Stimulated activated CD8-positive, alpha-beta memory T cell treated with anti-CD3 and anti-CD28 coated beads, Interleukin-4, amount 100 ng/mL, for 4 hours (primary cell): ENCODE measurements around the gene TMEM147.

Experiments
- DNase-seq, 2 donors: peaks; one replicate each; pipeline ENCODE4 v3.0.0-alpha.2; 2020; ENCODE audit warnings: low read depth in 2 of 2, low spot score in 1 of 2

TMEM147 gene, protein sequence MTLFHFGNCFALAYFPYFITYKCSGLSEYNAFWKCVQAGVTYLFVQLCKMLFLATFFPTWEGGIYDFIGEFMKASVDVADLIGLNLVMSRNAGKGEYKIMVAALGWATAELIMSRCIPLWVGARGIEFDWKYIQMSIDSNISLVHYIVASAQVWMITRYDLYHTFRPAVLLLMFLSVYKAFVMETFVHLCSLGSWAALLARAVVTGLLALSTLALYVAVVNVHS

DNA sequence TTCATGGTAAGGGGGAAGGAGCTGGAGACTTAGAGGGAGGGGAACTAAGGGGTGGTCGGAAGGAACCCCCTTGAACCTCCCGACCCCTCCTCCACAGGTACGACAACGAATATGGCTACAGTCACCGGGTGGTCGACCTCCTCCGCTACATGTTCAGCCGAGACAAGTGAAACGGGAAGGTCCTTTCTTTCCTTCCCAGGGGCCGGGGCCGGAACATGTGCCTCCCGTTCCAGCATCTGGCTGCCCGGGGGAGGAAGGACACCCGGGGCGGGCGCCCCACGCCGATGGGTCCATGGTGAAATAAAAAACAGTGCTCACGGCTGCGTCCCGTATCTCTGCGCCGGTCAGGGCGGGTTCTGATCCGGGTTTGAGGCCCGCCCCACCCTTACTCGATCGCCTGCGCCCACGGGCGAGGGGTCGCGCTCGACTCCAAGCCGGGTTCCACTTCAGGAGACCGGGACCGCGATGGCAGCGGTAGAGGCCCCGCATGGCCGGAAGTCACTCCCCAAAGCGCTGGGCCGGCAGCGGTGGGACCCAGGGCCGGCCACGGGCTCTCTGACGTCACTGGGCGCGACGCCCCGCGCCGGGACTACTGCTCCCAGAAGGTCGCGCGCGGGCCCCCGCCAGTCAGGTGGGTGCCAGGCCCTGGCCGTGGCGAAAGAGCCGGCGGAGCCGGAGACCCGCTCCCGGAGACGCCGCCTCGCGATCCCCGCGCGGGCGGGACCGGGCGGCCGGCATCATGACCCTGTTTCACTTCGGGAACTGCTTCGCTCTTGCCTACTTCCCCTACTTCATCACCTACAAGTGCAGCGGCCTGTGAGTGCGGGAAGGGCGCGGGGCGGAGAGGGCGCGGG lies at the start of gene TMEM147:
Gene TMEM147 (plus strand): TSS at position 626 of the 854 bp plus-strand sequence. CDS start 114 bp downstream, at position 740.
- DNase-seq = peak; percentile 38 to 73

DNA sequence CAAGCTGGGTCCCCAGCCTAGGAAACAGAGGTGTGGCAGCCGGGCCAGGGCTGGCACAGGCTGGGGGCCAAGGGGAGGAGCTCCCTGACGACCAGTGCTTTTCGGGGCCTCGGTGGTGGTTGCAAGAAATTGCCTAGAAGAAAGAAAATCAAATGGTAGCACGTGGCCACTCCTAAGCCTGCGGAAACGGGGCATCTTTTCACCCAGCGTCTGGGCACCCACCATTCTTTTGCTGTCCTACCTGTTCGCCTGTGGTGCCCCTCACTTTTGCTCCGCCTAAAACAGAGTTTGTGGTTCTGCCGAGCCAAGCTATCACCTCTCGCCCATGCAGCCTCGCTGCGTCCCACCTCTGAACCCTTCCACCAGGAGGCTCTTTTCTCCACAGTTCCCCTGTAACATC lies 48.0 kb upstream of the TMEM147 start:
- DNase-seq = no peak

DNA sequence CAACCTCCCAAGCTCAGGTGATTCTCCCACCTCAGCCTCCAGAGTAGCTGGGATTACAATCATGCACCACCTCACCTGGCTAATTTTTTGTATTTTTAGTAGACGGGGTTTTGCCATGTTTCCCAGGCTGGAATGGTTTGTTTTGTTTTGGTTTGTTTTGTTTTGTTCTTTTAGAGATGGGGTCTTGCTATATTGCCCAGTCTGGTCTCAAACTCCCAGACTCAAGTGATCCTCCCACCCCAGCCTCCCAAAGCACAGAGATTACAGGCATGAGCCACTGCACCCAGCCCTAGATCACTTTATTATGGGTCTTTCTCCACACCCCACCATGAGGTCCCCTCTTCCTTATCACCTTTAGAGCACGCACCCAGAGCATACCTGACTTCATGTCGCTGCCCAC lies 47.2 kb upstream of the TMEM147 start:
- no peak for DNase-seq

DNA sequence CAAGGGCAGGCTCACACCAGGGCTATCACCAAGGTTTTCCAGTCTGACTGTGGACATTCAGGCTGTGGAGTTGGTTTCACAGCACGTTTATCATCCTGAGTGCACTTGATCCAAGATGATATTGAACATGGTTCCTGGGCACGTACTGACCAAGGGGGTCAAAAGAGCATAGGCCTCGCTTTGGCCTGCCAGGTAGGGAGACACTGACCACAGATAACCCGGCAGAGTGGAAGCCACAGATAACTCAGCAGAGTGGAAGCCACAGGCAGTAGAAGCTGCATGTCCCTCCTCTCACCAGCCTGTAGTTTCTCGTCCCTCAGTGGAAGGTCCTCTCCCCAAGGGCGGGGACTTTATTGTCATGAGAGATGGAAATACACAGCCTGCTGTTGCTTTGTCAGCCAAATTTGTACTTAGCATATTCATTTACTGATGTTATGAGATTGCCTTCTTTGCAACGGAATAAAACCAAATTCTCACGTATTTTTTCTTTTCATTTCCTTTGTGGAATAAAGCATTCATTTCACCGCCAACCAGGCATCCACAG lies 46.4 kb upstream of the TMEM147 start:
- no peak for DNase-seq

DNA sequence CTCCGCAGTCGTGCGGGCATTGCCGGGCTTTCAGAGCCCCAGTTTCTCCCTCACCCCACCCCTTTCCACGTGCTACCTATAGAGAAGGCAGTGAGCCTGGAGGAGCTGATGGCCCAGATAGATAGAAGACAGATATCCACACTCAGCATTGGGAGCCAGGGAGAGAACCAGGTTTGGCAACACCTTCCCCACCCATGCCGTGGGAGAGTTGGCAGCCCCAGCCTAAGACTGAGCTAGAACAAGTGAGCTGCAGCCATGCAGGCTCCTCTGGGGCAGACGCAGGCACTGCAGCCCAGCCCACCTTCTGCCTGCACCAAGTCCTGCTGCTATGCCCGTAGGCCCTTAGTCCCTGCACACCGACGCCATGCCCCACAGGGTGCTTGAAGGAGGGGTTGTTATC lies 44.8 kb upstream of the TMEM147 start:
- DNase-seq = no peak

DNA sequence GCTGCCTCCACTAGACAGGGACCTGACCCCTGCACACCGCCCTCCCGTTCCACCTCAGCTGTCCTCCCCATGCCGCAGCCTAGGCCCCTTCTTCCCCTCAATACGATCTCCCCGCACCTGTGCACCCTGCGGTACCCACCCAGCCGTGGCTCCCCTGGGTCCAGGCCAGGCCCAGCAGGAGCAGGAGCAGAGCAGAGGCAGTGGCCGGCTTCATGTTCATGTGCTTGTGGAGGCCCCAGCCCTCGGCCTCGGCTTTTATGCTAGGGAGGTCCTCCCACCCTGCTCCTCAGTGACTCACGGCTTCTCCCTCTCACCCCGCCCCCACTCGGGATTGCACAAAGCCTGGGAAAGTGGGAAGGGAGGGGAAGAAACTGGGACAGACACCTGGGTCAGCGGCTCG lies 43.7 kb upstream of the TMEM147 start:
- no peak for DNase-seq

DNA sequence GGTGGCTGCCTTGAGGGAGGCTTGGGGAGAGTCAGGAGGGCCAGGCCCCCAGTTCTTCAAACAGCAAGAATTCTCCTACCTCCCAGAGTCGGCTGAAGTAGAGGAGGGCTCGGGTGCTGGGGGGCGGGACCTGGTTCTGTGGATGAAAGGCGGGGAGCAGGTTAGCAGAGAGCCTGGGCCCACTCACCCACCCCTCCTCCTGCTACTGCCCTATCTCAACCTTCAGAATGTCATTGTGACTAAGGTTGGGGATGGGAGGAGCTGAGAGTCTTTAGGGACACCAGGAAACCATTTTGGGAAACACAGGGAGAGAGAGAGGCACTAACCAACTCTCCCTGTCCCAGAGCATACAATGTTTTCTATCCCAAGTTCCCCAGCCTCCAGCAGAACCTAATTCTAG lies 42.7 kb upstream of the TMEM147 start:
- no peak for DNase-seq

DNA sequence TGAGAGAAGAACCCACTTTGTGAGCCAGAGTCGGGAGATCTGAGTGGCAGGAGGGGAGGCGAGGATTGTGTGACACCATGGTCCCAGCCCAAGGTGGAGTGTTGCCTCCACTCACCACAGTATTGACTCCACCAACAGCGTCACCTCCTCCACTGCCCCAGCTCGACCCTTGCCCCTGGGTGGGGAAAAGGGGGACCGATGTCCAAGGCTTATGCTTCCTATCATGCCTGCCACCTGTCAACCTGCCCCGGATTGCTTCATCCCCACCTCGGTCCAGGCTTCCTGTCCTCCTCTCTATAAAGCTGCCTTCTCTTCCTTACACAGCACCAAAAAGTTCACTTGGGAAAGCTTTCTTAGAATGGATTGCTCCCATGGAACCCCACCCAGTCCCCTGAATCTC lies 39.4 kb upstream of the TMEM147 start:
- no peak for DNase-seq

DNA sequence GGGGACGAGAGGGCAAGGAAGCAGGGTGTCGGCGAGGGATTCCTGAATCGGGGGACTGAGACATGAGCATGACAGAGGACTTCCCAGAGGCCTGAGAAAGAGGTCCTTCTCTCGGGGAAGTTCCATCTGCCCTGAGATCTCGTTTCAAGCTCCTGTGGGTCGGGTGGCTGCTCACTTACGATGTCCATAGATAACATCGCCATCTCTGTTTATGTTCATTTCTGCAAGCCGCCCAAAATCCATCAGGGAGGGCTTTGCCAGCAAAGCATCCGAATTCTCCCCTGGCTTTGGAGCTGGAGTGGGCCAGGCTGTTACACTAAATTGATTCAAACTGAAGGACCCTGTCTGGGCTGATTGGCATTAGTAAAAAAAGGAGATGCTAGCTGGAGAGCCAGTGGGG lies 37.9 kb upstream of the TMEM147 start:
- DNase-seq = no peak

DNA sequence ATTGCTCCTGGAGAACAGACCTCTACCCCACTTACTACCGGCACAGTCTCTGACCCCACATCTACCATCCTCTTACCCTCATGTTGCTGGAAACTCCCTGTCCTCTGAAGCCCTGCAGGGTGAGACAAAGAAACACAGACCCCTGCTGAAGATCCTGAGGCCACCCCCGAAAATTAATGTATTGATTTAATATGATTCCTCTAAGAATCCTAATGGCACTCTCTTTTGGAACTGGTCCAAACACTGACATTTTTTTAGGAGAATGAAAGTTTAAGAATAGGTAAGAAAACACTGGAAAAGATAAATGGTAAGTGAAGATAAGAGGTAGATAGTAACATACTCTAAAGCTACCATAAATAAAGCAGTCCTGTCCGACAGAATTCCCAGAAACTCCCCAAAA lies 37.3 kb upstream of the TMEM147 start:
- DNase-seq = no peak

DNA sequence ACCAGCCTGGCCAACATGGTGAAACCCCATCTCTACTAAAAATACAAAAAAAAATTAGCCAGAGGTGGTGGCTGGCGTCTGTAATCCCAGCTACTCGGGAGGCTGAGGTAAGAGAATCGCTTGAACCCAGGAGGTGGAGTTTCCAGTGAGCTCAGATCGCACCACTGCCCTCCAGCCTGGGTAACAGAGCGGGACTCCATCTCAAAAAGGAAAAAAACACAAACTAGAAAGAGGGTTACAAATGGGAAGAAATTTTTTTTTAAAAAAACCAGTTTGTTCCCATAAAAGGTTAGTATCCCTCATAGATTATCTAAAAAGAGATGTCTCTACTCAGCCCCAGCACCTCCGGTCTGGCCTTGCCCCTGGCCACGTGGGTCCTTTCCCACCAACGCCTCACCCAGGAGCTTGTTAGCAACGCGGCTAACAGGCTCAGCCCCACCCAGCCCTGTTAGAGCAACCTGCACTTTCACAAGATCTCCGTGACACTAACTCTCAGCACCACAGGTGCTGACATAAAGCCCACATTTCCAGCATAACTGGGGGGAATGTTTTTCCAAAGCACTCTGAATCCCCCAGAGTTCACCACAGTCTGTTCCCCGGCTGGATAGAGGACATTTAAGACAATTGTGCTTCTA lies 36.3 kb upstream of the TMEM147 start:
- peak in 1 of 2 donors; percentile 19 for DNase-seq

DNA sequence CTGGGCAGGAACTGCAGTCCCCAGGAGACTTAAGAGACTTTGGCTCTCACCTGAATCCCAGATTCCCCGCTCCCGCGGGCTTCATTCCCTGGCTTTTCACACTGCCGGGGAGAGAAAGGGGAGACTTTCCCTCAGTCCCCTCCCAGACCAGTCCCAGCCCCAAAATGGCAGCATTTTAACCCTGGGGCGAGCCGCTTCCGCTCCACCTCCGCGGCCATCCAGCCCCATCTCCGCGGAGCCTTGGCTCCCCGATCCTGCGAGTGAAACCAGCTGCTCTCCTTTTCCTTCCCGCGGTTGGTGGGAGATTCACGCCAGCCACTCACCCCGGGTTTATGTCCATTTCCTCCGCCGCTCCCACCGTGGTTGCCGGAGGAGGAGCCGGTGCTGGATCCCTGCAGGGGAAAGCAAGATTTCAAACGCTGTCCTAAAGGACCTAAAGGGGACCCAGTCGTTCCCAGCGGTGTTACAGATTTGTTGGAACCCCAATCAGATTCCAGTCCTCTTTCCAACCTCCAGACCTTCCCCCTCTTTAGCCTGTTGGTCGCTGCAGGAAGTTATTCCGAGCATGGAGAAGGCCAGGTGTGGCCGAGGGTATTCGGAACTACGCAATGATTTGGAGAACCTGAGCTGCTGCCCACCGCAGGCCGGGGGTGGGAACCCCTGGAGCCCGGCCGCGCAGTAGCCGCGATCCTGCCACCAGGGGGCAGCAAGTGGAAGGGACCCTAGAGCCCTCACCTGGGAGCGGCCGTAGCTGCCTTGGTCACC lies 35.4 kb upstream of the TMEM147 start:
- peak; percentile 37 to 59 for DNase-seq

DNA sequence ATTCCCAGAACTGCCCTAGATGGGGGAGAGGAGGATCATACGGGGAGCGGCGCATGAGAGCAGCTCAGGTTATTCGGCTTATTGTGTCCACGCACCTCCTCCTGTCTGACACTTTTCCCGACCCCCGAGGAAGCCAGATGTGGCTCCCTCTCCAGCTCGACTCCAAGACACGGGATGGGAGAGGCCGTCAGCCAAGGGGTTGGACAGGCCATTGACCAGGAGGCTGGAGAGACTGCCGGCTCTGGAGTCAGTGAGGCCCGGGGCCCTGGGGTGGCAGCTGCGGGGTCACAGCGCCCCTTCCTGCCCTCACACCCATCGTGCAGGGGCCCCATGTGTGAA lies 34.8 kb upstream of the TMEM147 start:
- DNase-seq = no peak

DNA sequence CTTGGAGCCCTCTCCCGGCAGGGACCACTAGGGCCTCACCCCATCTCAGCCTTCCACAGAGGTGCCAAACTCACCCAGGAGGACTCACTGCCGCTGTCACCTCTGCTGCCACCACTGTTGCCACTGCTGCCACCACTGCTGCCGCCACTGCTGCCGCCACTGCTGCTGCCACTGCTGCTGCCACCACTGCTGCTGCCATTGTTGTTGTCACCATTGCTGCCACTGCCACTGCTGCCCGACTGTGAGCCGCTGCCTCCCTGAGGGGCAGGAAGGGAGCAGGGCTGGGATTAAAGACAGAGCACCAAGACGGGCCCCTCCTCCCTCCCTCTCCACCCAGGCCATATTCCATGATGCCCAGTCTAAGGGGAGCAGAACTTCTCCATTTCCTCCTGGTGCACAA lies 34.1 kb upstream of the TMEM147 start:
- DNase-seq = no peak

DNA sequence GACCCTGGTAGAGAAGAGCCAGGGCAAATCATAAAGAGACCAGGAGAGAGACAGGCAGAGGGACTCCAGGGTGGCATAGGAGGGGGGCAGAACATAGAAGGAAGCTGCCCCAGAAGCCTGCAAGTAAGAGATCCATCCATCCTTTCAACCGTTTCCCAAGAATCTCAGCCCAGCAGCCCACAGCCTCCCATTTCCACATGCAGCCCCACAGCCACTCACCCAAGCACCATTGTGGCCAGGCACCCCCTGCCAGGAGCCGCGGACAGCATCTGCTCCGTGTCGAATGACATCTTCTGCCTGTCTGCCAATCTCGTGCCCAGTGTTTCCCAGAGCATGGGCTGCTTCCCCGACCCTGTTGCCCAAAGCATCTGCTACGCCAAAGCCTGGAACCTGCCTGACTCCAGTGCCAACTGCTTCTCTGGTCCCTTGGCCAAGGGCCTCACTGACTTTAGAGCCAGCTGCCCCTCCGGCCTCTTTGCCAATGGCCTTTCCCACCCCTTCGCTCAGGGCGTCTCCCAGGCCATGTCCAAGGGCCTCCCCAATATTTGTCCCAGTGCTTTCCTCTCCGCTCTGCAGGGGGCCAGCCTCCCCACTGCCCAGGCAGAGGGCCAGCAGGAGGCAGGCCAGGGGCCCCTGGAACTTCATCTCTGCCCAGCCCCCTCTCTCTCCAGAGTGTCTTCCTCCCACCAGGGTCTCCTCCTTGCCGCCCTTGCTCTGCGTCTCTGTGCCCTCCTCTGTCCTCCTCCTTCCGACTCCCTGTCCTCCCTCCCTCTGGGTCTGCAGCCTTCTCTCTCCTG lies 32.4 kb upstream of the TMEM147 start:
- no peak for DNase-seq

DNA sequence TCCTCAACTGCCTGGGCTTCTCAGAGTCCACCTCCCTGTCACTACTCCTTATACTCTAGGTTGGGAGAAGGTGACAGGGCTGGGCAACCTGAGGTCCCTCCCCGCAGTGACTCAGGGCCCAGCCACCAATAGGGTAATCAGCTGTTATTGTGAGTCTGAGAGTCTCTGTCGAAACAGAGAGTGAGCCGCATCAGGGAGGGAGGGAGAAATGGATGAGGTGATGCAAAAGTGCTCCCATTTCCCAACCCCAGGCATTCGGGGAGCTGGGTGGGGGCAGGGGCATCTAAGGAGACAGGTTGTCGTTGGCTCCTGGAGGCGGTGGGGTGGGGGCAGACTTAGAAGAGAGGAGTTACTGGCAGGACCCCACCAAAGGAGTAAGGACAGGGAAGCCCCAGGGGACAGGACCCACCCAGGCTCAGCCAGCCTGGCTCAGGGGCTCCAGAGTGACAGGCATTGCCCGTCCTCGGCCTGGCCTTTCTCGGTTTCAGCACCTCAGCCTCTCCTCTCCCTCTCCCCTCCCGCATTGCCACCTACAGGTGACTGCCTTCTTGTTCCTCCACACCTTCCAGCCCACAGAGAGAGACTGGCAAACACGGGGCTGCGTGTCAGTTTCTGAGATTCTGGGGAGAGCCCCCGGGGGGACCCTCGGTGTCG lies 31.7 kb upstream of the TMEM147 start, which contains the start of gene DMKN:
Gene DMKN (minus strand): TSS at position 22 of the 654 bp plus-strand sequence. CDS start 174 bp downstream, outside the sequence.
- no peak for DNase-seq

DNA sequence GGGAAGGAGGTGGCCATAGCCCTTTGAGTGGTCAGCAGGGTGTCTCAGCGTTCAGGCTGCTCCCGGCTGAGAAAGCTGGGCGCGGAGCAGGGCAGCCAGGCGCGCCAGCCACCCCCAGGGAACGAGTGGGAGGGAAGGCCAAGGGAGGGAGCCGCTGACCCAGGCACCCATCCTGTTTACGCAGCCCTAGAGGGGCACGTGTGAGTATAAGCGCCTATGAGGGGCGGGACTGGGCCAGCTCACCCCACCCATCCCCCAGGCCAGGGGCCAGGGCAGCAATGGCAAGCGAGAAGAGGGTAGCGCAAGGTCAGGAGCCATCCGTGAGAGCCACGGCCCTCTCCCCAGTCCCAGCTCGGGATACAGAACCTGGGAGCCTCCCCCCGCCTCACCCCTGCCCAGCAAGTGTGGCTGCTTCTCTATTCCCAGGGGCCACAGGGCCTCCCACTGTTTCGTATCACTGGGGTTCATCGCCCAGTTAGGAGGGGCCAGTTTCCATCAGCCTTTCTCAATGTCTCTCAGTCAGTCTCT lies 31.1 kb upstream of the TMEM147 start:
- DNase-seq = no peak

DNA sequence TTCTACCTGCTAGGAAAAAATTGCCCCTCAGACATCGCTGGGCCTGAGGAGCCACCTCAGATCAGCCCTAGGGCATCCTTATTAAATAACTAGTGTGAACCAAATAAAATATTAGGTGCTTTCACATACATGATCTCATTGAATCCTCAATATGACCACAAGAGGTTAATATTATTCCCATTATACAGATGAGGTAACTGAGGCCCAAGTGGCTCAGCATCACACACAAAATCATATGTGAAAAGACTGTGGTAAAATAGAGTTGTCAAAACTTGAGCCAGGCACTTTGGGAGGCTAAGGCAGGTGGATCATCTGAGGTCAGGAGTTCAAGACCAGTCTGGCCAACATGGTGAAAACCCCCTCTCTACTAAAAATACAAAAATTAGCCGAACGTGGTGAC lies 29.1 kb upstream of the TMEM147 start:
- no peak for DNase-seq

DNA sequence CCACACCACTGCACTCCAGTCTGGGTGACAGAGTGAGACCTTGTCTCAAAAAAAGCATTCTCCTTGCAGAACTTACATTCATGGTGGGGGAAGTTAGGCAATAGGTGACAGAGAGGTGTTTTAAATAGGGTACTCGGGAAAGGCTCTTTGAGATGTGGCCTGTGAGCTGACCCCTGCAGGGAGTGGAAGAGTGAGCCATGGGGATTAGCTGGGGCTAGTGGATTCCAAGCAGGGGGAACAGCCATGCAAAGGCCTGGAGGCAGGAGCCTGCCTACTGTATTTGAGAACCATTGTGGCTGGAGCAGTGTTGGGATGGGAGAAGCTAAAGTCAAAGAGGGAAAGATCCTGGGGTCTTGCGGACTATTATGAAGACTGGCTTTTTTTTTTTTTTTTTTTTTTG lies 28.1 kb upstream of the TMEM147 start:
- no peak for DNase-seq

DNA sequence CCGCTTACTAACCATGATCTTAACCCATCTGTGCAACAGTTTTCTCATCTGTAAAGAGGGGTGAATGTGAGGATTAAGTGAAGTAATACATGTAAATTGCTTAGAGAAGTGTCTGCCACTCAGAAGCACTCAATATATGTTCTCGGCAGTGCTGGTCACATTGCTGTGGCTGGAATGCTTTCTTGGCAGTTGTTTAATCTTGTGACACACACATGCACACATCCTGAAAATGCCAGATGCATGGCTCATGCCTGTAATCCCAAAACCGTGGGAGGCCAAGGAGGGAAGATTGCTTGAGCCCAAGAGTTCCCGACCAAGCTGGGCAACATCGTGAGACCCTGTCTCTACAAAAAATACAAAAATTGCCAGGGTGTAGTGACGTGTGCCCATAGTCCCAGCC lies 27.1 kb upstream of the TMEM147 start:
- DNase-seq = no peak
